AG09319 (cell line): Measurements from ENCODE around the gene CHMP1A.

Source experiments
- DNase-seq: peaks from one replicate; pipeline ENCODE4 v3.0.0-alpha.2; 2010; ENCODE audit warnings: low read depth; ENCODE audit errors: extremely low read depth
- CTCF ChIP-seq: IDR thresholded peaks from 2 replicates; pipeline ENCODE4 v1.5.1; 2011; ENCODE audit warnings: low read depth, mild to moderate bottlenecking, inconsistent platforms, low read length, moderate library complexity

Gene CHMP1A

GRCh38 chr16:89653656-89654295, 3.7 kb downstream of the CHMP1A start:
- no peak for DNase-seq

DNA sequence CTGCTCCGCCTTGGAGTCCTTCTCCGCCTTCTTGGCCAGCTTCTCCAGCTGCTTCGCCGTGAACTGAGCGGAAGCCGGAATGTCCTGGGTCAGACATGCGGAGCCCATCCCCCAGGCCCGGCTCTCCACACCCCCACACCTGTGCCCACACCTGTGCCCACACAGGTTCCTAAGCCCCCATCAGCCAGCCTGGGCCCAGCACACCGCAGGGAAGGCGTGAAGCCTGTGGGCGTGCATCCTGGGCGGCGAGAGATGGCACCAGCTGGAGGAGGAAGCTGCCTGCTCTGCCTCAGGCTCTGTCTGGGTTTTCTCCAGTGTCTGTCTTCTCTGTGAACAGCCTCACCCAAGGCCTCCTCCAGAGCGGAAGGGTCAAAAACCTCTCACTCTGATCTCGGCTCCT, 5.9 kb downstream of the CHMP1A start:
- no peak for DNase-seq
- no peak for TF ChIP-seq CTCF

More at GRCh38 chr16:89653656-89654295, 3.7 kb downstream of the CHMP1A start:
- TF ChIP-seq CTCF: no peak

DNA sequence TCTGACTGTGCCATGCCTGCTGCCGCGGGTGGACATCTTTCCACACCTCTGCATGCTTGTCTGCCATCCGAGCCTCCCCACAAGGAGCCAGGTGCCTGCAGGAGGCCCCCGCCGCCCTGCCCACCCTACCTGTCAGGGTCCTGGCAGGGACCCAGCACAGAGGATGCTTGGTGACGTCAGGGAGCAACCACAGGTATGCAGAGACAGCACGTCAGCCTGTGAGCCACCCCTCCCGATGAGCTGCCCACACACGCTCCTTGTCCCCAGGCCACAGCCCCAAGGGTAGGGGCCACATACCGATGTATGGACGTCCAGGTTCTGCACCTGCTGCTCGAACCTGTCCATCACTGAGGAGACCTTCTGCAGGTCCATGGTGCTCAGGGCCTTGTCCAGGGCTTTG, 10.6 kb downstream of the CHMP1A start:
- DNase-seq: no peak
- TF ChIP-seq CTCF: no peak

DNA sequence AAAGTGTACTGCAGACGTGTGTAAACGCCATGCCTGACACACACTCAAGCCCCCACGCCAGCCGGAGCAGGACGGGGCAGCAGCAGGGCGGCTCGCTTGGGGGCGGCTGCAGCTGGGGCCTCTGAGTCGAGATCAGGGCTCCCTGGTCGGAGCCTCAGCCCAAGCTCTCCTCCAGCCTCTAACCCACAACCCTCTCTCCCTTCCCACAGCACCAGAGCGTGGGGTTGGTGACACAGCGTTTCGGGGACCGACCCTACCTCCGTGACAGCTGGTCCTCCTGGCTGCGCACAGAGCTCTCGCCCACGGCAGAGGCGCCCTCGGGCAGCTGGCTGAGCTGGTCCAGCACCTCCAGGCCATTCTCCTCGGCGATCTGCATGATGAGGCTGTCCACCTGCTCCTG, 11.2 kb downstream of the CHMP1A start:
- TF ChIP-seq CTCF: no peak
- DNase-seq: no peak

- DNase-seq: no peak
- no peak for TF ChIP-seq CTCF
These were observed 12.4 kb downstream of the CHMP1A start for GRCh38 chr16:89645122-89645521.

DNA sequence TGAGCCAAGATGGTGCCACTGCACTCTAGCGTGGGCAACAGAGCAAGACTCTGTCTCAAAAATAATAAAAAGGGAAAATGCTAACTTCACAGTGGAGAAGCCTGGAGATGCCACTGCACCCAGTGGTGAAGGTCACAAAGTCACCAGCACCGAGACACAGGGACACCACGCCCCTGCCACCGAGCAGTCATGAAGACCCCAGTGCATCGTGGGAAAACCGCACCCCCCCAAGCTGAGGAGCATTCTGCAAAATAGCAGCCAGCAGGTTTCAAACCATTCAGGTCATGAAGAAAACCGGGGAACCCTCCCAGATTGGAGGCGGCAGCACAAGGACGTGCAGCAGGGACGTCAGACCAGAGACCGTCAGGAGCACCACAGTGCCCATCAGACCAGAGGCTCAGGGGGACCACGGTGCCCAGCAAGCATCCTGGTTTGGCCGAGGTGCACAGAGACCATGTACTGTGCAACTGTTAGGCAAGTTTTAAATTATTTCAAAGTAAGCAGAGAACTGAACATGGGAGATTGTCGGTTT, 13.7 kb downstream of the CHMP1A start:
- no peak for TF ChIP-seq CTCF
- no peak for DNase-seq

DNA sequence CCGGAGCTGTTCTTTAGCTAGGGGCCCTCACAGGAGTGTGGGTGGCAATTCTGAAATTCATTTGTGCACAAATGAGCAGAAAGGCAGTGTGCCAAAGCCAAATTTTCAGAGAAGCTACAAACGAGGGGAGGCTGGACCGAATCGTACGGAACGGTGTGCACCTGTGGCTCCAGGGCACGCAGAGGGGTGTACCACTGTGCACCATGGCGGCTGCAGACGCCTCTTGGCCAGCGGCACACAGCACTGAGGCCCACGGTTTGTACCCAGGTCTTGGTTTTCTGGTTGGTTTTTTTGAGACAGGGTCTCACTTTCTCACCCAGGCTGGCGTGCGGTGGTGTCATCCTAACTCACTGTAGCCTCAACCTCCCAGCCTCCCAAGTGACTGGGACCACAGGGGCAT, 14.9 kb downstream of the CHMP1A start:
- TF ChIP-seq CTCF: no peak
- DNase-seq: no peak
